HCEC 1CT (cell line): Measurements from ENCODE around the gene LBX2.
A peak's percentile ranks its signal among the peaks of the same experiment; 100 is the strongest.

Experiments
- DNase-seq: peaks from one replicate; pipeline ENCODE4 v3.0.0-alpha.2; 2017

The LBX2 gene

DNA sequence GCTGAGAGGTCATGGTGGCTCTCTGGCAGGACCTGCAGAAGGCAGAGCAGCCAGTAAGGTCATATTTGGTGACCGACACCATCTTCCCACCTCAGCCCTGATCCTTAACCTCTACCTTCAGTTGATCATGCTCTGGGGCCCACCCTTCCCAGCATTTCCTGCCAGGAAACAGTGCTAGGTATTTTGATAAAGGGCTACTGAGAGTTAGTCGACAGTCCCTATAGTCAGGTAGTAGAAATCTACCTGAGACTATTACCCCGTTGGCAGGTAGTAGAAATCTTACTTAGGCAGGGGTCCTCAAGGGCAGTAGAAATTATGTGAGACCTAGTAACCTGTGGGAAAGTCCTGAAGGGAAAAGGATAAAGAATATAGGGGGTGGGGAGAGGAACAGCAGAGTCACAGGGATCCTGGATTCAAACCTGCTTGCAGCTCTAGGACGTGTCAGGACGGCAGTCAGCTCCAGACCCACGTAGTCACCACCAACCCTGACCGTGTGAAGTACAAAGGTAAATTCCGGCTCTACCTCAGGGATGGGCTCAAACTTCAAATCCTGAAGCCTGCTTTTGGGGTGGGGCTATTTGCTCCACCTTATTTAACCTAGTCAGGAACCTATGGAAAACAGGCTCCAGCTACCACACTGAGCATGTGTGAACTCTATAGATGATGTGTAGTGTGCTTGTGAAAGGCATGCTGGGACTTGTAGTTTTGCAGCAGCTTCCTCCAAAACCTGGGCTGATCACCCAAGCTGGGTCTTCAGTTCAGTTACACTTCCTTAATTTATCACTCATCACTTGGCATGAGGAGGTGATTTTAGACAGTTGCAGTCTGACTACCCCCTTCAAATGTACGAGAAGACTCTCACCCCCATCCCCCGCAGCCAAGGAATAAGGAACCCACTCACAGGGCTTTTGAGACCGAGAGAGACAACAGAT is 26.6 kb upstream of the LBX2 start, which contains the start of gene DQX1:
DQX1 (minus strand) TSS at position 515 of the 932 bp plus-strand sequence; CDS start at position 13, 502 bp downstream.
- peak; percentile 38 for DNase-seq

DNA sequence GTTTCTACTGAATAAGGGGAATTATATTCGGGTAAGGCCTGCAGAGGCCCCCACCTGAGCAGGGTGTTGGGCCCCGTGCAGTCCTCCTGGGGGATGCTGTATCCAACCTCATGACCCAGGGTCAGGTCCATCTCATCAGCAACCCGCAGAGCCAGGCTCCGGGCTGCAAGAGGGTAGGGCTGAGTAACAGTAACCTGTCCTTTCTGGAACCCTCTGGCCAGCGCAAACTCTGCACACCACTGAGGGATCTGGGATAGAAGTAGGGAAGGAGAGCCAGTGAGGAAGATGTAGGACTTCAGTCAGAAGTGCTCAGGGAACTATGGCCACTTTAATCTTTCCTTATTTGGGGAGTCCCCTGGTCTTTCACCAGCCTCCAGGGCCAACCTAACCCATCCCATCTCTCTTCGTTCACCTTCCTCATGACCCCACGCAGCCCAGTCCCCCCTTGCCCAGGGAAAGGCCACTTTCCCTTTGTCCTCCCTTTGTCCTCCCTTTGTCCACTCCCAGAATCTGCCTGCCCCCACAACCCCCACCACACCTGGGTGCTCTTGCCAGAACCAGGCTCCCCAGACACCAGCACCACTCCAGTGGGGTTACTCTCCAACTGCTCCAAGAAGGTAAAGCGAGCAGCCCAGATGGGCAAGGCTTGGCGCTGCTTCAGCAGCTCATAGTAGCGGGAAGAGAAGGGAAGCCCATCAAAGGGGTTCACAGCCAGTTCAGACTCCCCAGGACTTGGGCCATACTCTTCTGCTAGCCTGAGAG is 25.7 kb upstream of the LBX2 start:
- no peak for DNase-seq

DNA sequence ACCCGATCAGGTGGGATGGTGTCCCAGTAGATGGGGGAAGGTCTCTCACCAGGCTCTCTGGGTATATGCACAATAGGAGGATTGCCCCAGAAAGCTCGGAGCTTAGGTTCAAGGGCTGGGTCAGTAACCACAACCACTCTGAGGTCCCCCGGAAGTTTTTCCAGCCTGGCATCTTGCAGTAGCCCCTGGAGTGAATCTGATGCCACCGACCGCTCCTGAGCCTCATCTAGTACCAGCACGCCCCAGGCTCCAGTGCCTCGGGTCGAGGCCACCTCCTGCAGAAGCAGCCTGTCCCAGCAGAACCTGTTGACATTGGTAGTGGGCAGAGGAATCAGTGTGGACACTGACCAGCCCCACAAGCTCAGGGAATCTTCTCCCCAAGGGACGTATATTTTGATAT is 24.6 kb upstream of the LBX2 start:
- DNase-seq = no peak

DNA sequence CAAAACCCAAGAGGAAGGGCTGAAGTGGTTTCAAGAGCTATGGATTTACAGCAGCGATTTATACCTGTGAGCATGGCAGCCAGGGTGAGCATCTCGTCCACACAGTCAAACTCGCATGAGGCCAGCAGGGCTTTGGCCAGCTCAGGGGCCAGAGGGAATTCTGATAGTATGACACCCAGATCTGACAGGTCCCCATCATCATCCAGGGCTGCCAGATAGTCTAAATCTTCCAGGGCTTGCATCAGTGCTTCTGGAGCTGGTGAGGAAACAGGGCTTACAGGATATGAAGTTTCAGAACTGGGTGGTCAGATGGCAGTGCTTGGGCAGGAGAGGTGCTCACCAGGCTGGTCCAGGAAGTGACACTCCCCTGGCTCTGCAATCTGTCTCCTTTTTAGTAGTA is 23.1 kb upstream of the LBX2 start:
- no peak for DNase-seq

DNA sequence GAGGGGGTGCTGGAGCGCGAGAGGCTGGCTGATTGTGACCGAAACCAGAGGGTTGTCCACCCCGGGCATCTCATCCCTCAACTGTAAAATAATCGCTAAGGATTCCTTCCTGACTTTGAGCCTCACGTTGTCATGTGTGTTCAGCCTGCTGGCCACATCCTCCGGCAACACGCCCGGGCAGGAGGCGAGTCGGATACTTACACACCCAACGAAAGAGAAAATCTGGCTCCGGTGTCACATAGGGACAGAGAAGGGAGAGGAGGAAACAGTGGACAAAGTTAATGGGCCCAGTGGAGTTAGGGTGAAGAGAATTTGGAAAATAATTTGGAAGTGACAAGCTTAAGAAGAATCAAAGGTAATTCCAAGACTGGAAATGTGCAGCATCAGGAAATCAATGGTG is 17.2 kb upstream of the LBX2 start:
- DNase-seq = no peak

DNA sequence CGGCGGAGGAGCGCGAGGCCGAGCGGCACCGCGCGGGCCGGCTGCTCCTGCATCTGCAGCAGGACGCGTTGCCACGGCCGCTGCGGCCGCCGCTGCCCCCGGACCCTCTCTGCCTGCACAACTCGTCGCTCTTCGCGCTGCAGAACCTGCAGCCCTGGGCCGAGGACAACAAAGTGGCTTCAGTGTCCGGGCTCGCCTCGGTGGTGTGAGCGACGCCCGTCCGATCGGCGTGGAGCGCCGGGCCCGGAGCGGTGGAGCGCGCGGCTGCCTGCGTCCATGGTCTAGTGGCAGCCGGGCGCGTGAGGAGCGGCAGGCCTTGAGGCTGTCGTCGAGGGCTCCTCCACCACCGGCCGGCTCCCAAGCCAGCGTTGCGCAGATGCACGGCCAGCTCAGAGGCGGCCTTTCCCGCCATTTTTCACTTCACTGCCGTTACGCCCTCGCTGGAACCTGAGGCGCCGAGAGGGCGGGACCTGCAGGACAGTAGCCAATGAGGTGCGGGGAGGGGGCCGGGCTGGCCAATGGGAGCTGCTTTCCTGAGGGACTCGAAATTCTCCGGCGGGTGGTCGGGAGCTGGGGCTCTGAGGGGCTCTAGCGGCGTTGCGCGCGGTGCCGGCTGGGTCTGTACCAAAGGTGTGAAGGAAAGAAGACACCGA is 16.7 kb upstream of the LBX2 start:
- DNase-seq = no peak

DNA sequence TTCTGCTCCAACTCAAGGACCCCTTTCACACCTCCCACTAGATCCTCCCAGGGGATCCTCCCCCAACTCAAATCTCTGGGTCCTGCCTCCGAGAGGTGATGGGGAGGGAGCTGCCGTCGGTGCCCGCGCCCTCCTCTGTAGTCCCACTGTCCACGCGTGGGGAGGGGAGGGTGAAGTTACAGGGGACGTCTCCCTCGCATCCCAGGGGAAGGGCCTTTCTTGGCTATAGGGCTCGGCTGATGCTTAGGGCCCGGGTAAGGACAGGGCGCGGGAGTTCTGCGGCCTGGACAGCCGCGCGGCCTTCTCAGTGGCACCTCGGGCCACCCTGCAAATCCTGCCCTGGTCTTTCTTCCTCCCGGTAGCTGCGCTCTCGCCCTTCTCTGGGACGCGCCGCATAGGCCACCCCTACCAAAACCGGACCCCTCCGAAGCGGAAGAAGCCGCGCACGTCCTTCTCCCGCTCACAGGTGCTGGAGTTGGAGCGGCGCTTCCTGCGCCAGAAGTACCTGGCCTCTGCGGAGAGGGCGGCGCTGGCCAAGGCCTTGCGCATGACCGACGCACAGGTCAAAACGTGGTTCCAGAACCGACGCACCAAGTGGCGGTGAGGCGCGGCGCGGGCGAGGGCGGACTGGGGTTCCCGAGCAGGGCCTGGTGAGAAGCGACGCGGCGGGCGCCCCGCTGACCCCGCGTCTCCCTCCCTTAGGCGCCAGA is 16.0 kb upstream of the LBX2 start:
- no peak for DNase-seq

DNA sequence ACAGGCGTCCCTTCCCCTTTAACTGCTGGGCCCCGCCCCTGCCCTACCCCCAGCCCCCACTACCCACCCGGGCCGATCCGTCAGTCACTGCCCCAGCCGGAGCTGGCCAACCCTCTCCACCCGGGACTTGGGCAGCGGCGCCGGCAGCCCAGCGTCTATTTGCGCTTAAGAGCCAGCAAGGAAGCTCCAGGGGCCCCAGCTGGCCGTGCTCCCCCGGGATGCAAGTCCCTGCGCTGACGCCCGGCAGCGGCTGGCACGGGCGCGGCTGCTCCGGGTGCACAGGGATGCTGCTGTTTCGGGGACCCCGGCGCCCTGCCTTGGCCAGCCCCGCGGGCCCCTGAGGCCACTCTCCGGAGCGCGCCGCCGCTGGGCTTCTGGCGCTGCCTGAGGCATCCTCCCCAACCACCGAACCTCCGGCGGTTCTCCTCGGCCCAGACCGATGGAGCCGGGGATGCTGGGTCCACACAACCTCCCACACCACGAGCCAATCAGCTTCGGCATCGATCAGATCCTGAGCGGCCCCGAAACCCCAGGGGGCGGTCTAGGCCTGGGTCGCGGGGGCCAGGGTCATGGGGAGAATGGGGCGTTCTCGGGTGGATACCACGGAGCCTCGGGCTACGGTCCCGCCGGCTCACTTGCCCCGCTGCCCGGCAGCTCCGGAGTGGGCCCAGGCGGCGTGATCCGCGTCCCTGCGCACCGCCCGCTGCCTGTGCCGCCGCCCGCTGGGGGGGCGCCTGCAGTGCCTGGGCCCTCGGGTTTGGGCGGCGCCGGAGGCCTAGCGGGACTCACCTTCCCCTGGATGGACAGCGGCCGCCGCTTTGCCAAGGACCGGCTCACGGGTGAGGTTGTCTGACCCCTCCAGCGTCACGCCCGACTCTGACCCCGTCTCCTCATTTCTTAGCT is 15.2 kb upstream of the LBX2 start, which contains the start of gene TLX2:
TLX2 (plus strand) TSS at position 83 of the 903 bp plus-strand sequence; CDS start at position 440, 357 bp downstream.
- no peak for DNase-seq

DNA sequence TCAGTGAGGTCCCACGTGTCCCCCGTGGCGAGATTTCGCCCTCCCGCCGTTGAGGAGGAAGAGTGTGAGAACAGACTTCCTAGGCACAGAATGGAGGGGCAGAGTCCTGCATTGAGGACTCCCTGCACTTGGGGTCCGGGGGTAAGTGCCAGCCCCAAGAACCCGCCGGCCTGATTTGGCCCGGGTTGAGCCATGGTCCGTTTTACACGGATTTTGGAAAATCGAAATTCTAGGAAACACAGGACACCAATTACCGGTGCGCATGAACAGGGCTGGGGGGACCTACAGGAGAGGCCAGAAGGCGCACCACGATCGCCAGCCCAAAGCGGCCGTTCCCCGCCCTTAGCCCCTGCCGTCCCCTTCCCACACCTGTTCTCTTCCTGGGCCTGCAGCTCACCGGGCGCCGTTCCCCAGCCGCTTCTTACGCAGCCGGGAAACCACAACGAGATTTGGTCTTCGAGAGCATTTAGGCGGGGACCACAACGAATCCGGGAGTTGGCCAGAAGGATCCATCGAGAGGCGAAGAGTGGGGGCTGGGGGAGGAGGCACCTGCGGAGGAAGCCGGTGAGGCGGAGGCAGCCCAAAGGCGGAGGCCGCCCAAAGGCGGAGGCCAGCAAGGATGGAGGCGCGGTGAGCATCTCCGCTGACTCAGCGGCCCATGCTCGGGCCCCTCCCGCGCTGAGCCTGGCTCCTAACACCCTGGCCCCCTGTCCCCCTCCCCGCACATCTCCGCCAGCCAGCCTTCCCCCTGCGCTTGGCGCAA is 14.4 kb upstream of the LBX2 start:
- no peak for DNase-seq

DNA sequence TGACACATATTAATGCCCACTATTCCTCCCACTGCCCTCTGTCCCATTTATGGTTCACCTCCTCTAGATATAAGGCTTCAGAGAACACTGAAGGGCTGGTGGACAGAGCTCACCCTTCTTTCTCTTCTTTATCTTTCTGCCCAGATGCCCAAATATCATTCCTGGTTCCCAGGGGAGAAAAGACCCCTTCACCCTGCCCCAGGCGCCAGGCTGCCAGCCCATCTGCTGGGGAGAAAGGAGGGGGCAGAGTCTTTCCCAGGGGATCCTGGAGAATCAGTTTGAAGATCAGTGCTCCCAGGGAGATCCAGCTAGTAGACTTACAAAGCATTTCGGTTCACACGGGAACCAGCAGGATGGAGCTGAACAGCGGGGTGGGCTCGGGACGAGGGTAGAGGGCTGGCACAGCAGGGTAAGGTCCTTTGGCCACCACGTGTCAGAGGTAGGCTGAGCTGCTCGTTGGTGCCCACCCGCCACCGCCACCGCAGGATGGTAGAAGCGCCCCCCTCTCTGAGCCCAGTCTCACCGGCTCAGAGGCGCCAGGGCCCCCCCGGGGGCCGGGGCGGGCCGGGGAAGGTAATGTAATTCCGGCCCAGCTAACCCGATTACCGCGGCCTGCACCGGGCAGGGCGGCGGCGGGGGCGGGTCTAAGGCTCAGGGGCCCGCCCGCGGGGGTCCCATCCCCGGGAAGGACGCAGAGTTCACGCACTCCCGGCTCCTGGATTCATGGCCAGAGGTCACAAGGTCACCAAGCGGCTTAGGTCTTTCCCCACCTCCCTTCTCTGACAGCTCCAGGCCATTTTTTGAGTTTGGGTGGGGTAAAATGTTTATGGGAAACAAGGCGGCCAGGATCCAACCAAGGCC is 13.6 kb upstream of the LBX2 start:
- DNase-seq = no peak

DNA sequence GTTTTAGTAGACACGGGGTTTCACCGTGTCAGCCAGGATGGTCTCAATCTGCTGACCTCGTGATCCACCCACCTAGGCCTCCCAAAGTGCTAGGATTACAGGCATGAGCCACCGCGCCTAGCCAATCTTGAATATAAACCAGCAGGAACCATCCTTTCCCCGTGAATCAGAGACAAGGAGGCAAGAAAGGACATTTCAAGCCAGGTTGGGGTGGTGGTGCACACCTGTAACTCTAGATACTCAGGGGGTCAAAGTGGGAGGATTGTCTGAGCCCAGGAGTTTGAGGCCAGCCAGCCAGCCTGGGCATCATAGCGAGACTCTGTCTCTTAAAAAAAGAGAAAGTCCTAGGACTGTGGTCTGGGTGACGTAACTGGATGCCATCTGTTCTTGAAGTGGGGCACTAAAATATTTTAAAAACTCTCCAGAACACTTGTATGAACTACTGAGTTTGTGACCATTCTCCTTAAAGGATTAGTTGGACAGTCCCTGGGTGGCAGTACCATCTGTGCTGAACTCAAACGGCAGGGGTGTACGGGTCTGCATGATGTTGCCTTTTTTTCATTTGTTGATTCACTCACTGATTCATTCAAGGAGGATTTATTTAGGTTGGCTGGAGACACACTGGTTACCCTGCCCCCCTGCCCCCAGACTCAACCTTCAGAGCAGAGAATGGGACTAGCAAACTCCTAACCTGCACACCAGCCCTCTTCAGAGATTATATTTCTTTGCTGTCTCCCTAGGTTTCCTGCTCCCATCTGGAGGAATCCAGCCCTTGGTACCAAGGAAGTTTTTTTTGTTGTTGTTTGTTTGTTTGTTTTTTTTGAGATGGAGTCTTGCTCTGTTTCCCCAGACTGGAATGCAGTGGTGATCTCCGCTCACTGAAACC is 11.9 kb upstream of the LBX2 start:
- peak; percentile 32 for DNase-seq

DNA sequence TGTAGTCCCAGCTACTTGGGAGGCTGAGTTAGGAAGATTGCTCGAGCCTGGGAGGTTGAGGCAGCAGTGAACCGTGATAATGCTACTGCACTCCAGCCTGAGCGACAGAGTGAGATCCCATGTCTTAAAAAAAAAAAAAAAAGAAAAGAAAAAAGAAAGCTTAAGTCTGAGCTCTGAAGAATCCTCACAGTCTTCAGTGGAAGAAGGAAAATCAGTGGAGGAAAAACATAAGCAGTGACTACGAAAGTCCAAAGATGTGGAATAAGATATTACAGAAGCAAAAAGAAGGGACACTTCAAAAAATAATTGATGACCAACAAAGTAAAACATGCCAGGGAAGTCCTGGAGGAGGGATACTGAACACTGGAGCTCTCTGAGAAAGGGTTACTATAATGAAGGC is 10.9 kb upstream of the LBX2 start:
- DNase-seq = no peak

DNA sequence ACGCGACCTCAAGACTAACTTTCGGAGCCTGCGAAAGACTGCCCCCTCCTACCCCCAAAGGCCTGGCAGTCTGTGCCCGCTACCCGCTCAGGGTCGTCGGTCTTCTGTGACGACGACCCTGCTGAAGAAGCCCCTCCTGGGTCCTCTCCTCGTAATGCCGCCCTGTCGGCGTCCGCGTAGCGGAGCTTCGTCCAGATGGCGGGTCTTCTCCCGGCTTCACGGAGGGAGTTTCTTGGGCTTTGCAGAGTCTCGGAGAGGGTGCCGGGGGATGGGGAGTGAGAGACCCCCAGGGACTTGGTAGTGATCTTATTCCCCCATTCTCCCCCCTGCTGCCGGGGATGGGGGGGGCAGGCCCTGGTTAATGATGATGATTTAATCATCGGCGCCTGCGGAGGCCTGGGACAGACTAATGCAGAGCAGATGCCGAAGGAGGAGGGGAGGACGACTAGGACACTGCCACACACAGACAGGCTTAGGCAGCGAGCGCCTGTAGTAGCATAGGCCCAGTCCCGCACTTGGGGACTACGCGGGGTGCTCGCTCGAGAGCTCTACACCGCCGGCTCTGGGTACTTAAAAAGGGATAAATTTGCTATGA is 8.6 kb upstream of the LBX2 start:
- no peak for DNase-seq

DNA sequence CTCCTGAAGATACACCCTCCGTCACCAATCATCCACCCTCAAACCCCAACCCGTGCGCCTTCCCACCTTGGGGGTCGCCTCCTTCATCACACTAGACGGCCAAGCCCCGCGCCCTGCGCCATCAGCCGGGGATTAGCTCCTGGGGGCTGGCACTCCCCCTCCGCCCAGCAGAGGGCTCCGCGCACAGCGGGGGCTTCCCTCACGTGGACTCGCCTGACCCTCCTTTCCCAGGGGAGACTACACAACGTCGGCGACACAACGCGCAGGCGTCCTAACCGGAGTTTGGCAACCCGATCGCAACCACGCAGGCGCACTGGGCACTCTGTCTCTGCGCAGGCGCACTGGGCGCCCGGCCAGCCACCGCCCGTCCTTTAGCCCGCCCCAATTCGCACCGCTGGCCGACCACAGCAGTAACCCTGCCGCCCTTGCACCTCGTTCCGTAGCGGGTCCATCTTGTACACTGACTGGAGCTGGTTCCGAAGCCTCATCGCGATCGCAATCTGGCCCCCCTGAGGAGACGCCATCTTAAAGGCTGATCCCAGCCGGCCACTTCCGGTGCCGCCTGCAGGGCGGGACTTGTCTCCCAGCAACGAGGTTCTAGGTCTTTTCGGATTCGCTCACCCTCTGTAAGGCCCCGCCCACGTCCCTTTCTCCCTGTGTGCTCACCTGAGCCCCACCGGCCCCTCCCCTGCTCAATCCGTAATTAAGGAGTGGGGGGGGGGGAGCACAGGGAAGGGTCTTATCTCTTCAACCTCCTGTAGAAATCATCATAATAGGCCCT is 7.9 kb upstream of the LBX2 start, which contains the start of gene PCGF1:
PCGF1 (minus strand) TSS at position 551 of the 781 bp plus-strand sequence; CDS start at position 524, 27 bp downstream.
- peak; percentile 97 for DNase-seq

DNA sequence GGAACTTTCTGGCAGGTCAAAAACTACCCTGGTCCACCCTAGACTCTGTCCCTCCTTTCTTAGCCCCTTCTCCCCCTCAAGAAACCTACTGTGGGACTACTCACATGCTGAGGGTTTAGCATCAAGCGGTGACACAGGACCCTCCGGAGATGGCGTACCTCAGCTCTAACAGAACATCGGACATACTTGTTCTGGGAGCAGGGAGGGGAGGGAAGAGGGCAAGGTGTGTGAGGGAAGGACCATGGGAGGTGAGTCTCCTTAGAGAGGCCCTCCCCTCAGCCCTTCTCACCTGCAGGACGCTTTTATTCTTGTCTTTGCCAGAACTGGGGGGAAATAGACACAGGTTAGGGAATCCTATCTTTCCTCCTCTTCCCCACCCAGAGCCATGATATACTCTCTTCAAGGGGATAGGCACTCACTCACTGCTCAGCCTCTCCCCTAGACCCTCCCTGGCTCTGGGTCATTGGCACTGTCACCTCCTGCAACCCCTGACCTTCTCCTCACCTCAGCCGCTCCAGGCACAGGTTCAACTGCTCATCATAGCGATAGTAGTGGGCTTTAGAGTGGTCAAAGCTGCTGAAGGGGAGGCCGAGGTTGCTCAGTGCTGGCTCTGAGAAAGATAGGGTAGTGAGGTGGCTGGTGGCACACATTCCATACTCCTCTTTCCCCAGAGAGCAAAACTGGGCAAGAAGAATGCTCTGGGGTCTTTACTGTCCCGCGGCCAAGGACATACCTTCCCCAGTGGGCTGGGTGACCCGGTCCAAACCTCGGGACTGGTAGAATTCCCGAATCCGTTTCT is 6.2 kb upstream of the LBX2 start:
- DNase-seq = no peak

DNA sequence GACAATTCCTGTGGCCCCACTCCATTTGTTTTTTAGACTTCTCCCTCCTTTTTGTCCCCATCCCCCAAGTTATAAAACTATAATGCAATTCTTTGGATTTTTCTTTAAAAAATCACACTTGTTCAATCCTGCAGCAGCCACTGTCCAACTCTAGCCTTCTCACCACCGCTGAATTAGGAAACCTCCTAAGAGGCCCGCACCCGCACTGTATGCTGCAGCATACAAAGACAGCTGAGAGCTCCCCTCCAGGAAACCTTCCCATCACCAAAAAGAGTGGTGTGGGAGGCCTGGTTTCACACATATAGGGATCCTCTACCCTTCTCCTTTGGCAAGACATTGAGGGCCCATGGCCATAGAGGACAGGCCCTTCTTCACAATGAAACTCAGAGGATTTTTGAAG is 5.2 kb upstream of the LBX2 start:
- DNase-seq = no peak
